Mesendoderm (in vitro differentiated cells): ENCODE results near the gene CTXN1.
A peak's percentile ranks its signal among the peaks of the same experiment; 100 is the strongest.

ENCODE experiments used
- DNase-seq: peaks from one replicate; pipeline ENCODE4 v3.0.0; 2013
- H2AK5ac ChIP-seq: 2 replicates; pipeline ENCODE4 v1.6.1; 2013; ENCODE audit warnings: low read length, inconsistent platforms
- H2BK120ac ChIP-seq: 2 replicates; pipeline ENCODE4 v1.6.1; 2013; ENCODE audit warnings: low read depth, mild to moderate bottlenecking, low read length, moderate library complexity, mixed read lengths
- H2BK15ac ChIP-seq: replicated peaks from 2 replicates; pipeline ENCODE4 v1.6.1; 2013; ENCODE audit warnings: low read depth, mild to moderate bottlenecking, moderate library complexity
- H2BK5ac ChIP-seq: 2 replicates; pipeline ENCODE4 v1.6.1; 2013; ENCODE audit warnings: low read length, inconsistent platforms
- H3K18ac ChIP-seq: 2 replicates; pipeline ENCODE4 v1.6.1; 2013; ENCODE audit warnings: mild to moderate bottlenecking, low read length, mixed read lengths
- H3K23ac ChIP-seq: one replicate; pipeline ENCODE4 v1.6.1; 2013; ENCODE audit warnings: low read length
- H3K27ac ChIP-seq: 2 replicates; pipeline ENCODE4 v1.5.1; 2013; ENCODE audit warnings: low read depth, mild to moderate bottlenecking, inconsistent platforms, low read length, moderate library complexity
- H3K27me3 ChIP-seq: 2 replicates; pipeline ENCODE4 v1.6.1; 2013; ENCODE audit warnings: low read length, control low read depth, mild to moderate bottlenecking, inconsistent platforms; ENCODE audit not compliant: insufficient read depth, poor library complexity
- H3K36me3 ChIP-seq: 2 replicates; pipeline ENCODE4 v1.6.1; 2013; ENCODE audit warnings: low read length, inconsistent platforms; ENCODE audit not compliant: control insufficient read depth, insufficient read depth
- H3K4ac ChIP-seq: one replicate; pipeline ENCODE4 v1.6.1; 2013; ENCODE audit warnings: low read depth, mild to moderate bottlenecking, low read length, moderate library complexity
- H3K4me1 ChIP-seq: 2 replicates; pipeline ENCODE4 v1.6.1; 2013; ENCODE audit warnings: low read depth, low read length, inconsistent platforms; ENCODE audit not compliant: control insufficient read depth
- H3K4me2 ChIP-seq: 2 replicates; pipeline ENCODE4 v1.6.1; 2013; ENCODE audit warnings: low read length
- H3K4me3 ChIP-seq: 2 replicates; pipeline ENCODE4 v1.5.1; 2013; ENCODE audit warnings: mild to moderate bottlenecking, low read length
- H3K56ac ChIP-seq: one replicate; pipeline ENCODE4 v1.6.1; 2013; ENCODE audit warnings: low read length
- H3K79me1 ChIP-seq: 2 replicates; pipeline ENCODE4 v1.6.1; 2013; ENCODE audit warnings: low read length, inconsistent platforms
- H3K79me2 ChIP-seq: 2 replicates; pipeline ENCODE4 v1.6.1; 2013; ENCODE audit warnings: mild to moderate bottlenecking, low read length; ENCODE audit not compliant: control insufficient read depth, insufficient read depth
- H3K9ac ChIP-seq: 2 replicates; pipeline ENCODE4 v1.6.1; 2013; ENCODE audit warnings: low read length, inconsistent platforms
- H4K5ac ChIP-seq: one replicate; pipeline ENCODE4 v1.6.1; 2013; ENCODE audit warnings: low read length
- H4K8ac ChIP-seq: one replicate; pipeline ENCODE4 v1.6.1; 2013; ENCODE audit warnings: low read depth, mild to moderate bottlenecking, control low read depth, low read length, moderate library complexity
- WGBS: extraction: QIAGEN DNeasy Blood & Tissue Kit; methylation state at CpG from one replicate; pipeline ENCODE4 v1.1.7; 2013; ENCODE audit warnings: low lambda C conversion rate, missing lambda C conversion rate; ENCODE audit not compliant: insufficient coverage; ENCODE audit errors: extremely low coverage; 5-methylcytosine and 5-hydroxymethylcytosine counted together

CTXN1 gene

GRCh38 chr19:7921967-7922835 lies 3.7 kb downstream of the CTXN1 start:
- Histone ChIP-seq H2BK15ac (no peak overlapping the region), H3K9ac (no peak overlapping the region), H2BK5ac (no peak overlapping the region), H3K18ac (no peak overlapping the region), H3K4me1 (peaks cover 2% of the 10 kb centered on the region), H3K4me2 (no peak overlapping the region), H3K36me3 (no peaks in the 10 kb centered on the region), H3K79me2 (no peaks in the 10 kb centered on the region), H3K79me1 (no peaks in the 10 kb centered on the region), H2BK120ac (no peak overlapping the region), H3K27me3 (peaks cover 1% of the 10 kb centered on the region), H3K4ac (no peak overlapping the region), H4K5ac (no peak overlapping the region), H4K8ac (no peak overlapping the region), H3K4me3 (no peak overlapping the region), H3K27ac (no peak overlapping the region), H3K23ac (no peak overlapping the region), H3K56ac (no peak overlapping the region), H2AK5ac (no peak overlapping the region)
- WGBS, result no CpG with 5 or more reads among the region's 31 CpGs
- DNase-seq, result no peak

- H3K18ac ChIP-seq, result no peak overlapping the region
- H3K56ac ChIP-seq, result peak overlapping the region; percentile 63
- no peaks in the 10 kb centered on the region for H3K36me3 ChIP-seq
- no peak overlapping the region for H3K4me3 ChIP-seq
- WGBS, result no CpG with 5 or more reads among the region's 17 CpGs
- H3K9ac ChIP-seq, result peak overlapping the region; percentile 48
- no peaks in the 10 kb centered on the region for H3K79me2 ChIP-seq
- no peak for DNase-seq
- peaks cover 2% of the 10 kb centered on the region for H3K4me1 ChIP-seq
- no peak overlapping the region for H4K5ac ChIP-seq
- peak overlapping the region; percentile 11 for H3K27ac ChIP-seq
- H2BK120ac ChIP-seq, result no peak overlapping the region
- H3K79me1 ChIP-seq, result no peaks in the 10 kb centered on the region
- no peak overlapping the region for H3K23ac ChIP-seq
- no peak overlapping the region for H2BK15ac ChIP-seq
- H4K8ac ChIP-seq, result no peak overlapping the region
- H3K4me2 ChIP-seq, result peak overlapping the region; percentile 43
- H3K27me3 ChIP-seq, result peaks cover 9% of the 10 kb centered on the region
- no peak overlapping the region for H2AK5ac ChIP-seq
- H3K4ac ChIP-seq, result no peak overlapping the region
- H2BK5ac ChIP-seq, result no peak overlapping the region
Observed at GRCh38 chr19:7921302-7921966, 4.5 kb downstream of the CTXN1 start.

- no peak overlapping the region for H2BK15ac ChIP-seq
- H2BK5ac ChIP-seq, result no peak overlapping the region
Observed at GRCh38 chr19:7920519-7921301, 5.2 kb downstream of the CTXN1 start.

GRCh38 chr19:7919610-7920518 lies 6.1 kb downstream of the CTXN1 start, which contains the start of gene SNAPC2:
SNAPC2 (plus strand) TSS chr19:7920338; CDS start chr19:7920367, 29 bp downstream.
- no CpG with 5 or more reads among the region's 62 CpGs for WGBS
- peak within 1 kb of the TSS; percentile 84 for H3K4me3 ChIP-seq
- peak within 1 kb of the TSS; percentile 95 for H3K56ac ChIP-seq

More at GRCh38 chr19:7920519-7921301, 5.2 kb downstream of the CTXN1 start:
- no peaks in the 10 kb centered on the region for H3K79me1 ChIP-seq
- peak overlapping the region; percentile 44 for H3K18ac ChIP-seq
- peak overlapping the region; percentile 44 for H3K4ac ChIP-seq
- peak overlapping the region; percentile 84 for H3K4me3 ChIP-seq
- peak overlapping the region; percentile 90 for H3K27ac ChIP-seq
- H3K27me3 ChIP-seq, result peaks cover 15% of the 10 kb centered on the region
- H3K9ac ChIP-seq, result peak overlapping the region; percentile 91
- H3K4me1 ChIP-seq, result peaks cover 2% of the 10 kb centered on the region
- H2BK120ac ChIP-seq, result no peak overlapping the region
- no peak overlapping the region for H3K23ac ChIP-seq
- H4K5ac ChIP-seq, result no peak overlapping the region
- H3K79me2 ChIP-seq, result no peaks in the 10 kb centered on the region
- peak overlapping the region; percentile 43 for H3K4me2 ChIP-seq
- DNase-seq, result peak; percentile 95
- H4K8ac ChIP-seq, result no peak overlapping the region
- no peaks in the 10 kb centered on the region for H3K36me3 ChIP-seq
- no CpG with 5 or more reads among the region's 62 CpGs for WGBS
- H2AK5ac ChIP-seq, result no peak overlapping the region
- H3K56ac ChIP-seq, result peak overlapping the region; percentile 95

More at GRCh38 chr19:7919610-7920518, 6.1 kb downstream of the CTXN1 start, which contains the start of gene SNAPC2:
- Histone ChIP-seq H3K79me1 (no peaks in the 10 kb centered on the region), H3K4ac (peak within 1 kb of the TSS; percentile 44), H2BK15ac (no peak within 1 kb of the TSS), H2AK5ac (no peak within 1 kb of the TSS), H3K4me1 (peaks cover 2% of the 10 kb centered on the region), H3K18ac (peak within 1 kb of the TSS; percentile 44), H4K5ac (no peak within 1 kb of the TSS), H2BK5ac (no peak within 1 kb of the TSS), H4K8ac (no peak within 1 kb of the TSS), H3K27ac (peak within 1 kb of the TSS; percentile 90), H3K9ac (peak within 1 kb of the TSS; percentile 91), H3K23ac (no peak within 1 kb of the TSS), H3K36me3 (no peaks in the 10 kb centered on the region), H2BK120ac (no peak within 1 kb of the TSS), H3K4me2 (peak within 1 kb of the TSS; percentile 72), H3K79me2 (no peaks in the 10 kb centered on the region), H3K27me3 (peaks cover 19% of the 10 kb centered on the region)
- DNase-seq, result peak; percentile 96
